Measurements from ENCODE around the gene HRH4. TPM values are rescaled to one million over a fixed set of nuclear protein-coding genes. Genes with fewer than 3 reads are reported as not detected.

Gene HRH4
- total RNA-seq, 1 donor from 2014 or later: 0.07 TPM

DNA sequence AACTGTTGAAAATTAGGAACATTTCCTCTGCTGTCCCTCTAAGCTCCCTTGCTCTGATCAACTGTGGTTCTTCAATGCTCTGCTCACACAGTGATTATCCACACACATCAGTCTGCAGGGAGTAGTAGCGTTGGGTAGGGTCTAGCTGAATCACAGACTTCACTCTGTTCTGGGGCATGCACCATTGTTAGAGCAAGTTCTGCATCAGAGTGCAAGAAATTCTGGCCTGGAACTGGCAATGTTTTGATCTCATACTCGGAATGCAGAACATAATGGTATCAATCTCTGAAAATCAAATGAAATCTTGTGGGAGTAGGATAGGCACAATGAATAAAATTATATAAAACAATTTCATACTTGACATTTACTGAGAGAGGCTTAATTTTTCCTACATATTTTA lies 55.3 kb downstream of the HRH4 start:
- Mint-ChIP-seq H3K4me3 (no peak overlapping the region), H3K27ac (ENCODE audit: unreplicated experiment) (no peak overlapping the region), H3K36me3 (ENCODE audit: low read depth) (no peaks in the 10 kb centered on the region), H3K4me1 (peaks cover 11% of the 10 kb centered on the region), H3K9me3 (peaks cover 6% of the 10 kb centered on the region), H3K27me3 (ENCODE audit: low read depth) (no peaks in the 10 kb centered on the region)
- TF ChIP-seq, protein P1, sequence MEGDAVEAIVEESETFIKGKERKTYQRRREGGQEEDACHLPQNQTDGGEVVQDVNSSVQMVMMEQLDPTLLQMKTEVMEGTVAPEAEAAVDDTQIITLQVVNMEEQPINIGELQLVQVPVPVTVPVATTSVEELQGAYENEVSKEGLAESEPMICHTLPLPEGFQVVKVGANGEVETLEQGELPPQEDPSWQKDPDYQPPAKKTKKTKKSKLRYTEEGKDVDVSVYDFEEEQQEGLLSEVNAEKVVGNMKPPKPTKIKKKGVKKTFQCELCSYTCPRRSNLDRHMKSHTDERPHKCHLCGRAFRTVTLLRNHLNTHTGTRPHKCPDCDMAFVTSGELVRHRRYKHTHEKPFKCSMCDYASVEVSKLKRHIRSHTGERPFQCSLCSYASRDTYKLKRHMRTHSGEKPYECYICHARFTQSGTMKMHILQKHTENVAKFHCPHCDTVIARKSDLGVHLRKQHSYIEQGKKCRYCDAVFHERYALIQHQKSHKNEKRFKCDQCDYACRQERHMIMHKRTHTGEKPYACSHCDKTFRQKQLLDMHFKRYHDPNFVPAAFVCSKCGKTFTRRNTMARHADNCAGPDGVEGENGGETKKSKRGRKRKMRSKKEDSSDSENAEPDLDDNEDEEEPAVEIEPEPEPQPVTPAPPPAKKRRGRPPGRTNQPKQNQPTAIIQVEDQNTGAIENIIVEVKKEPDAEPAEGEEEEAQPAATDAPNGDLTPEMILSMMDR (conservative IDR thresholded peaks at IDR 0.05): no peak
- DNase-seq (ENCODE audit: low read depth, low spot score): no peak

- peaks cover 8% of the 10 kb centered on the region for H3K9me3 Mint-ChIP-seq
These were observed 55.8 kb downstream of the HRH4 start for GRCh38 chr18:24516261-24516660.

DNA sequence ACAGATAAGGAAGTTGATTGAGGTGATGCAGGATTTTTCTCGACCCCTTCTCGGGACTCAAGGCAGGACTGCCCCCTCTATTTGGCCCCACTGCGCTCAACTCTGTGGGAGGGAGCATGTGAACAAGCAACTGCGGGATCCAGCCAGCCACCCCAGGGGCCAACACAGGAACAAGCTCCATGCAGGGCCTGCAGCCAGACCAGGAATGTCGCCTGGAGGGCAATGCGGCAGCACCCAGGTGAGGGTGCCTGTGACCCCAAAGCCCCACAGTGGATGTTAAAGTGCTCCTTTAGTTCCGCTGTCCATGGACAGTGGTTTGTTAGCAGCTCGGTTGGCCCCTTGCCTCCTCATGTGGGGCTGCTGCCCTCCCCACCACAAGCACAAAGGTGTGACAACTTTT lies 57.1 kb downstream of the HRH4 start:
- no peaks in the 10 kb centered on the region for H3K27me3 Mint-ChIP-seq (ENCODE audit: low read depth)
- TF ChIP-seq, protein P1 (conservative IDR thresholded peaks at IDR 0.05): no peak
- H3K27ac Mint-ChIP-seq (ENCODE audit: unreplicated experiment): no peak overlapping the region
- H3K4me1 Mint-ChIP-seq: peaks cover 18% of the 10 kb centered on the region
- H3K9me3 Mint-ChIP-seq: peaks cover 8% of the 10 kb centered on the region
- DNase-seq (ENCODE audit: low read depth, low spot score): no peak
- H3K36me3 Mint-ChIP-seq (ENCODE audit: low read depth): no peaks in the 10 kb centered on the region
- no peak overlapping the region for H3K4me3 Mint-ChIP-seq

More at GRCh38 chr18:24516261-24516660, 55.8 kb downstream of the HRH4 start:
- Mint-ChIP-seq H3K36me3 (ENCODE audit: low read depth) (no peaks in the 10 kb centered on the region), H3K4me1 (peaks cover 16% of the 10 kb centered on the region), H3K27ac (ENCODE audit: unreplicated experiment) (no peak overlapping the region), H3K4me3 (no peak overlapping the region), H3K27me3 (ENCODE audit: low read depth) (no peaks in the 10 kb centered on the region)
- no peak for DNase-seq (ENCODE audit: low read depth, low spot score)
- TF ChIP-seq, protein P1 (conservative IDR thresholded peaks at IDR 0.05): no peak

DNA sequence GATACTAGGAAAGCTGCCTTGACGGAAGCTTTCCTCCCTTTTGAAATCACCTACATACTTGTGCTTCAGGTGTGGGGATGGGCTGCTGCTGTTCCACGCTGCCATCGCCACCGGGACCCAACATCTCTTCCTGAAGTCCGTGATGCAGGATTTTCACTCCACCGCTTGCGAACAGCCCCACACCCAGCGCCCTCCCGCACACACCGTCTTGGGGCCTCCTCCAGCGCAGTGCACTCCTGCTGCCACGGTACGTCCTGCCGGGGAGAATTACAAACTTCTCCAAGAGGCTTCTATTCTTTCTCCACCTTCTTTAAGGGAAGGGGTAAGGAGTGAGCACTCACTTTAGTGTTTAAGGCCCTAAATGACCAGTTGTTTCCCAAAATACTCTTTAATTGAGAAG lies 58.2 kb downstream of the HRH4 start:
- Mint-ChIP-seq H3K9me3 (peaks cover 6% of the 10 kb centered on the region), H3K27me3 (ENCODE audit: low read depth) (no peaks in the 10 kb centered on the region), H3K4me3 (no peak overlapping the region), H3K36me3 (ENCODE audit: low read depth) (no peaks in the 10 kb centered on the region), H3K27ac (ENCODE audit: unreplicated experiment) (no peak overlapping the region), H3K4me1 (peaks cover 18% of the 10 kb centered on the region)
- TF ChIP-seq, protein P1 (conservative IDR thresholded peaks at IDR 0.05): no peak
- no peak for DNase-seq (ENCODE audit: low read depth, low spot score)

Other genes with a start within 250 kb of the HRH4 start
- gene OSBPL1A, start 62.8 kb upstream of the HRH4 start, total RNA-seq: 45.8 and 47.6 TPM in 2 replicates
- gene IMPACT, start 34.0 kb upstream of the HRH4 start, total RNA-seq: 31.6 and 32.7 TPM in 2 replicates

All from neural crest cell (in vitro differentiated cells).